COR-L47 (cell line): Measurements from ENCODE around the gene CPNE5.
"Not testable (repeated sequence)": the region's sequence is repeated elsewhere in the genome, so short reads cannot be mapped to it uniquely, and the experiment has no call there.

Experiments
- DNase-seq: peaks from one replicate; lab custom pipeline; 2025; lab: John Stamatoyannopoulos, UW

Gene CPNE5

GRCh38 chr6:36723992-36724391, 115.3 kb downstream of the CPNE5 start:
- not testable (repeated sequence) for DNase-seq

- DNase-seq: peak; percentile 78
Measured at GRCh38 chr6:36722879-36723278, 116.4 kb downstream of the CPNE5 start.

- DNase-seq: no peak
Measured at GRCh38 chr6:36722365-36722764, 116.9 kb downstream of the CPNE5 start.

- no peak for DNase-seq
Measured at GRCh38 chr6:36721369-36722140, 117.7 kb downstream of the CPNE5 start.

GRCh38 chr6:36720251-36721141, 118.7 kb downstream of the CPNE5 start:
- DNase-seq: no peak

- DNase-seq: no peak
Measured at GRCh38 chr6:36719126-36719525, 120.1 kb downstream of the CPNE5 start.

GRCh38 chr6:36718560-36718959, 120.7 kb downstream of the CPNE5 start:
- no peak for DNase-seq

GRCh38 chr6:36717871-36718540, 121.2 kb downstream of the CPNE5 start:
- no peak for DNase-seq

GRCh38 chr6:36717231-36717825, 121.9 kb downstream of the CPNE5 start:
- no peak for DNase-seq

- no peak for DNase-seq
Measured at GRCh38 chr6:36716476-36717093, 122.7 kb downstream of the CPNE5 start.

GRCh38 chr6:36715469-36715868, 123.8 kb downstream of the CPNE5 start:
- DNase-seq: no peak

- DNase-seq: no peak
Measured at GRCh38 chr6:36714511-36714910, 124.7 kb downstream of the CPNE5 start.

GRCh38 chr6:36713846-36714245, 125.4 kb downstream of the CPNE5 start:
- no peak for DNase-seq

- no peak for DNase-seq
Measured at GRCh38 chr6:36712816-36713215, 126.4 kb downstream of the CPNE5 start.

- DNase-seq: no peak
Measured at GRCh38 chr6:36706339-36706738, 132.9 kb downstream of the CPNE5 start.

GRCh38 chr6:36704961-36705577, 134.2 kb downstream of the CPNE5 start:
- not testable (repeated sequence) for DNase-seq

- DNase-seq: no peak
Measured at GRCh38 chr6:36703982-36704381, 135.3 kb downstream of the CPNE5 start.

- DNase-seq: no peak
Measured at GRCh38 chr6:36703081-36703606, 136.1 kb downstream of the CPNE5 start.

GRCh38 chr6:36702656-36703055, 136.6 kb downstream of the CPNE5 start:
- no peak for DNase-seq

- DNase-seq: no peak
Measured at GRCh38 chr6:36701401-36701991, 137.7 kb downstream of the CPNE5 start.

GRCh38 chr6:36700831-36701230, 138.4 kb downstream of the CPNE5 start:
- no peak for DNase-seq
